ENCODE data around the gene CLDN16. TPM values are rescaled to one million over a fixed set of nuclear protein-coding genes. Genes with fewer than 3 reads are reported as not detected.

The CLDN16 gene
- total RNA-seq, 3 donors from 2014 or later = not detected

DNA sequence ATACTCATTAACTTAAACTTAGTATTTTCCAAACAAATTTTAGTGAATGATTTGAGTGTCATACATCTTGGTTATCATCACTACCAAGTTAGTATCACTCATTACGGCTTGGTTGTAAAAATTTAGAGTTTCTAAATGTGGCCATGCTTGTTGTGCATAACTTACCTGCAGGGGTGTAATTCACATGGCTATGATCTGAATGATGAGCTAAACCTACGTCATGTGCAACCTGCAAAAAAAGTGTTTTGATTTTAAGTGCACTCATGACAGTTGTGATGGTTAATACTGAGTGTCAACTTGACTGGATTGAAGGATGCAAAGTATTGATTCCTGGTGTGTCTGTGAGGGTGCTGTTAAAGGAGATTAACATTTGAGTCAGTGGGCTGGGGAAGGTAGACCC is 17.6 kb upstream of the CLDN16 start:
- ATAC-seq = no peak
- DNase-seq = no peak
- no peaks in the 10 kb centered on the region for H3K36me3 ChIP-seq (ENCODE audit: low read depth)
- TF ChIP-seq, protein P1, sequence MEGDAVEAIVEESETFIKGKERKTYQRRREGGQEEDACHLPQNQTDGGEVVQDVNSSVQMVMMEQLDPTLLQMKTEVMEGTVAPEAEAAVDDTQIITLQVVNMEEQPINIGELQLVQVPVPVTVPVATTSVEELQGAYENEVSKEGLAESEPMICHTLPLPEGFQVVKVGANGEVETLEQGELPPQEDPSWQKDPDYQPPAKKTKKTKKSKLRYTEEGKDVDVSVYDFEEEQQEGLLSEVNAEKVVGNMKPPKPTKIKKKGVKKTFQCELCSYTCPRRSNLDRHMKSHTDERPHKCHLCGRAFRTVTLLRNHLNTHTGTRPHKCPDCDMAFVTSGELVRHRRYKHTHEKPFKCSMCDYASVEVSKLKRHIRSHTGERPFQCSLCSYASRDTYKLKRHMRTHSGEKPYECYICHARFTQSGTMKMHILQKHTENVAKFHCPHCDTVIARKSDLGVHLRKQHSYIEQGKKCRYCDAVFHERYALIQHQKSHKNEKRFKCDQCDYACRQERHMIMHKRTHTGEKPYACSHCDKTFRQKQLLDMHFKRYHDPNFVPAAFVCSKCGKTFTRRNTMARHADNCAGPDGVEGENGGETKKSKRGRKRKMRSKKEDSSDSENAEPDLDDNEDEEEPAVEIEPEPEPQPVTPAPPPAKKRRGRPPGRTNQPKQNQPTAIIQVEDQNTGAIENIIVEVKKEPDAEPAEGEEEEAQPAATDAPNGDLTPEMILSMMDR (IDR thresholded peaks at IDR 0.05) = no peak
- no peaks in the 10 kb centered on the region for H3K4me1 ChIP-seq (ENCODE audit: low read depth)
- no peak overlapping the region for H3K4me3 ChIP-seq
- intact Hi-C loops (cut with DNase I, micrococcal nuclease) = no loop called here
- no peaks in the 10 kb centered on the region for H3K9me3 ChIP-seq

DNA sequence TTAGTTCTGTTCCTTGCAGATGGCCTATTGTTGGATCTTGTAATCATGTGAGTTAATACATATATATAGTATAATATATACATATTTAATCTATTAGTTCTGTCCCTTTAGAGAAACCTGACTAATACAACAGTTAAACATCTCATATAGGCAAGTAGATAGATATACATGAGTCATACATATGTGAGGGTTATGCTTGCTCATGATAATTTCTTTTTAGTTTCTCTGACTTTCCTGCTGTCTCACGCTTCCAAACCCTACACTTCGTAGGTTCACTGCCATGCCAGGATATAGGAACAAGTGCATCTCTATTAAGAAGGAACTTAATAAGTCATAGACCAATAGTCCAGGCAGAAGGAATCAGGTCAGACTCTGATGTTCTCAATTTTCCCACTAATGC is 16.8 kb upstream of the CLDN16 start:
- Histone ChIP-seq H3K4me3 (no peak overlapping the region), H3K36me3 (ENCODE audit: low read depth) (no peaks in the 10 kb centered on the region), H3K9me3 (no peaks in the 10 kb centered on the region), H3K4me1 (ENCODE audit: low read depth) (no peaks in the 10 kb centered on the region)
- no peak for DNase-seq
- TF ChIP-seq, protein P1 (IDR thresholded peaks at IDR 0.05) = no peak
- intact Hi-C loops (cut with DNase I, micrococcal nuclease) = no loop called here
- no peak for ATAC-seq

DNA sequence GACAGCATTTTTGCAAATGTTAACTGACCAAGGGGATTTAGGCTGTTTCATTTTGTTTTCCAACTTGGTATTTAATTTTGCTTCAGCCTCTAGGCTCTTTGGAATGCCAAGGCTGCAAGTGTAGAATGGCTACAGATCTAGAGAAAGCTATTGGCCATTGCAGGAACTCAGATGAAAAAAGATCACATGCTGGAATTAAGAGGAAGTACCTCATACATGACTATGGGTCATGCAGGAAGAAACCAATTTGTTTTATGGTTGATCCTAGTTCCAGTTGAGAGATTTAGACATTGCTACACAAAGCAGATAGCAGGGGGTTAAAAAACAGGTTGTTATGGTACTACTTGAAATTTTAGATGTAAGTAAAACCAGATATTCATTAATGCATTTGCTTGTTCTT is 12.7 kb upstream of the CLDN16 start:
- Histone ChIP-seq H3K9me3 (no peaks in the 10 kb centered on the region), H3K36me3 (ENCODE audit: low read depth) (no peaks in the 10 kb centered on the region), H3K4me1 (ENCODE audit: low read depth) (no peaks in the 10 kb centered on the region), H3K4me3 (no peak overlapping the region)
- ATAC-seq (peak; percentile 77), DNase-seq (no peak)
- intact Hi-C loops (cut with DNase I, micrococcal nuclease) = no loop called here
- TF ChIP-seq, protein P1 (IDR thresholded peaks at IDR 0.05) = no peak

DNA sequence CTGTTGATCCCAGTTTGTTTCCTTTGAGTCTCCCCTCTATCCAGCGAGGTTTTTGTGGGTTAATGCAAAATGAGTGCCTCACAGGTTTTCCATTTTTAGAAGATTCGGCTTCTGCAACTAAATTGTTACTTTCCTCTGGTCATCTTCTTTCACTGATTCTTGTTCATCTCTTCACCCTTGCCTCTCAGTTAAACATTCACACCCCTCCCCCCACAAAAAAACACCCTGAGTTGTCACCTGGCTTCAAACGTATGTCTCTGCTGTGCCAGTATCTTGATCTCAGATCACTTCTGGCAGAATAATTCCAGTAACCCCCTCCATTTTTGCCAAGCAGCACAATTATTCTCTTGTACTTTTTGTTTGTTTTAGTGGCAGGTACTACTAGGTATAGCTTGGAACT is 12.3 kb upstream of the CLDN16 start:
- Histone ChIP-seq H3K9me3 (no peaks in the 10 kb centered on the region), H3K4me1 (ENCODE audit: low read depth) (no peaks in the 10 kb centered on the region), H3K36me3 (ENCODE audit: low read depth) (no peaks in the 10 kb centered on the region), H3K4me3 (no peak overlapping the region)
- DNase-seq (no peak), ATAC-seq (no peak)
- TF ChIP-seq, protein P1 (IDR thresholded peaks at IDR 0.05) = no peak
- intact Hi-C loops (cut with DNase I, micrococcal nuclease) = no loop called here

- intact Hi-C loops (cut with DNase I, micrococcal nuclease) = no loop called here
- no peak for DNase-seq
- no peak for ATAC-seq
- Histone ChIP-seq H3K36me3 (ENCODE audit: low read depth) (no peaks in the 10 kb centered on the region), H3K9me3 (no peaks in the 10 kb centered on the region), H3K4me3 (no peak overlapping the region), H3K4me1 (ENCODE audit: low read depth) (no peaks in the 10 kb centered on the region)
- TF ChIP-seq, protein P1 (IDR thresholded peaks at IDR 0.05) = no peak
These were observed 9.6 kb upstream of the CLDN16 start for GRCh38 chr3:190378240-190378891.

- Histone ChIP-seq H3K9me3 (no peaks in the 10 kb centered on the region), H3K36me3 (ENCODE audit: low read depth) (no peaks in the 10 kb centered on the region), H3K4me1 (ENCODE audit: low read depth) (no peaks in the 10 kb centered on the region), H3K4me3 (no peak overlapping the region)
- ATAC-seq (no peak), DNase-seq (no peak)
- intact Hi-C loops (cut with DNase I, micrococcal nuclease) = loop anchor here in 1 of 2 donors (10.0 kb wide), 1 partner anchor 155 kb away; no protein-coding TSS in a partner anchor
- TF ChIP-seq, protein P1 (IDR thresholded peaks at IDR 0.05) = no peak
These were observed 7.8 kb upstream of the CLDN16 start for GRCh38 chr3:190380184-190380583.
